K562 (cell line): ENCODE measurements around the gene TMEM184A. TPM values are rescaled to one million over a fixed set of nuclear protein-coding genes. Genes with fewer than 3 reads are reported as not detected.

Experiments used
- ARHGAP35 ChIP-seq: fragments of 450-650 bp; IDR thresholded peaks from 2 replicates; pipeline ENCODE4 v1.6.1; 2018; ENCODE audit not compliant: partially characterized antibody
- ATF7 ChIP-seq: fragments of 450-650 bp; IDR thresholded peaks from 2 replicates; pipeline ENCODE4 v1.7.1; 2014; ENCODE audit warnings: mild to moderate bottlenecking, moderate library complexity
- CBX5 ChIP-seq: IDR thresholded peaks from 2 replicates; pipeline ENCODE4 v1.6.1; 2014; ENCODE audit warnings: low read depth, borderline replicate concordance
- EP400 ChIP-seq: fragments of 450-650 bp; IDR thresholded peaks from 2 replicates; pipeline ENCODE4 v1.6.1; 2017; ENCODE audit warnings: antibody characterized with exemption, mild to moderate bottlenecking, moderate library complexity
- EZH2 ChIP-seq: IDR thresholded peaks from 2 replicates; pipeline ENCODE4 v1.6.1; 2012; ENCODE audit warnings: low read depth, mild to moderate bottlenecking, inconsistent platforms, low read length, borderline replicate concordance
- FOSL1 ChIP-seq: fragments of 200-800 bp; sonication (Bioruptor generic); conservative IDR thresholded peaks from 2 replicates; pipeline ENCODE4 v1.6.1; 2016; ENCODE audit warnings: missing genetic modification characterization, missing compliant biosample characterization
- GATAD2B ChIP-seq: fragments of 450-650 bp; IDR thresholded peaks from 2 replicates; pipeline ENCODE4 v1.6.1; 2017; ENCODE audit warnings: mild to moderate bottlenecking, borderline replicate concordance
- KDM2B ChIP-seq: fragments of 250-450 bp; sonication (Bioruptor Pico); IDR thresholded peaks from 2 replicates; pipeline ENCODE4 v1.8.0; 2021; ENCODE audit warnings: mild to moderate bottlenecking, moderate library complexity
- L3MBTL2 ChIP-seq: fragments of 450-650 bp; IDR thresholded peaks from 2 replicates; pipeline ENCODE4 v1.6.1; 2016; ENCODE audit warnings: mild to moderate bottlenecking, moderate library complexity
- MXI1 ChIP-seq: IDR thresholded peaks from 2 replicates; pipeline ENCODE4 v1.6.1; 2011; ENCODE audit warnings: low read depth, mild to moderate bottlenecking, improper control_type of control experiment, low read length
- NONO ChIP-seq, 2 experiments: fragments of 200-400 bp in 1 of 2; fragments of 450-650 bp in 1 of 2; formaldehyde crosslinking in 1 of 2; IDR thresholded peaks; 2 replicates each; pipeline ENCODE4 v1.6.1; 2017; ENCODE audit warnings: low read depth in 2 of 2, mild to moderate bottlenecking in 2 of 2, moderate library complexity in 2 of 2, low read length in 1 of 2
- POLR2AphosphoS5 ChIP-seq: IDR thresholded peaks from 2 replicates; pipeline ENCODE4 v1.6.1; 2011; ENCODE audit warnings: mild to moderate bottlenecking, low read depth, low read length, moderate library complexity; ENCODE audit not compliant: control insufficient read depth, insufficient read depth
- PRPF4 ChIP-seq: fragments of 200-400 bp; formaldehyde crosslinking; IDR thresholded peaks from one replicate; pipeline ENCODE4 v1.6.1; 2017; ENCODE audit warnings: low read length, low read depth, mild to moderate bottlenecking; ENCODE audit not compliant: insufficient read depth, poor library complexity, severe bottlenecking
- THRAP3 ChIP-seq: fragments of 450-650 bp; IDR thresholded peaks from 2 replicates; pipeline ENCODE4 v1.6.1; 2016; ENCODE audit warnings: mild to moderate bottlenecking, inconsistent platforms, borderline replicate concordance
- ZBED1 ChIP-seq: IDR thresholded peaks from 2 replicates; pipeline ENCODE4 v1.6.1; 2014
- ZNF408 ChIP-seq: fragments of 250-450 bp; sonication (Bioruptor Pico); IDR thresholded peaks from 2 replicates; pipeline ENCODE4 v1.4.0; 2020; ENCODE audit warnings: low read depth, mild to moderate bottlenecking, moderate library complexity
- ZNF57 ChIP-seq: fragments of 450-650 bp; formaldehyde crosslinking; IDR thresholded peaks from 2 replicates; pipeline ENCODE4 v1.4.0; 2020; ENCODE audit warnings: mild to moderate bottlenecking, moderate library complexity
- ZNF668 ChIP-seq: fragments of 250-450 bp; sonication (Bioruptor Pico); IDR thresholded peaks from 2 replicates; pipeline ENCODE4 v1.8.0; 2022; ENCODE audit warnings: mild to moderate bottlenecking, inconsistent platforms
- ZNF780A ChIP-seq: fragments of 250-450 bp; sonication (Bioruptor Pico); IDR thresholded peaks from 2 replicates; pipeline ENCODE4 v1.5.0; 2021; ENCODE audit warnings: mild to moderate bottlenecking
- polyA plus RNA-seq, 8 experiments: library from polyadenylated mRNA; depleted of rRNA in 4 of 8; stranded (reverse) in 5 of 8; unstranded in 3 of 8; fragments of >200 nt; fragmentation: Nextera tagmentation in 2 of 8; fragmentation: Illumina TruSeq in 1 of 8; extraction: Ambion mirVana in 2 of 8; extraction: Trizol in 1 of 8; gene quantifications; 2 replicates each; pipeline versions ENCODE4 v1.2.1 to v1.2.3, GENCODE V29; 2011 to 2014; ENCODE audit warnings: inconsistent platforms in 1 of 8, missing spikeins in 1 of 8
- total RNA-seq, 7 experiments: library from RNA; depleted of rRNA in 6 of 7; stranded (reverse); fragments of >200 nt in 6 of 7; fragmentation: Illumina TruSeq in 2 of 7; extraction: Trizol in 2 of 7; gene quantifications; 2 replicates each; pipeline versions ENCODE4 v1.2.1 to v1.2.3, GENCODE V29; 2011 to 2021; ENCODE audit warnings: low replicate concordance in 1 of 7
- TF ChIP-seq, protein P1 (sequence below): sonication (generic); formaldehyde crosslinking; IDR thresholded peaks from 2 replicates; pipeline ENCODE4 v1.9.0; 2022; ENCODE audit warnings: mild to moderate bottlenecking, missing genetic modification reagents
- TF ChIP-seq, protein P2 (sequence below), 2 experiments: fragments of 200-800 bp in 1 of 2; sonication (Bioruptor generic) in 1 of 2; sonication (generic) in 1 of 2; formaldehyde crosslinking in 1 of 2; IDR thresholded peaks in 1 of 2; conservative IDR thresholded peaks in 1 of 2; 2 replicates each; pipeline versions ENCODE4 v1.5.0 to v1.6.1; 2016 to 2020; ENCODE audit warnings: missing compliant biosample characterization in 1 of 2, missing genetic modification characterization in 1 of 2, missing genetic modification reagents in 1 of 2
- TF ChIP-seq, protein P3 (sequence below): sonication (generic); formaldehyde crosslinking; IDR thresholded peaks from 2 replicates; pipeline ENCODE4 v1.8.1; 2022; ENCODE audit warnings: missing genetic modification reagents
- TF ChIP-seq, protein P4 (sequence below), 3 experiments: fragments of 200-800 bp in 1 of 3; fragments of 250-450 bp in 1 of 3; fragments of 450-650 bp in 1 of 3; sonication (Bioruptor Pico) in 1 of 3; sonication (Bioruptor generic) in 1 of 3; formaldehyde crosslinking in 1 of 3; IDR thresholded peaks; 2 replicates each; pipeline versions ENCODE4 v1.6.1 to v1.8.0; 2016 to 2022; ENCODE audit warnings: mild to moderate bottlenecking in 2 of 3, missing genetic modification characterization in 2 of 3, missing compliant biosample characterization in 1 of 3, moderate library complexity in 1 of 3

Gene TMEM184A
- total and polyA plus RNA-seq, 9 of the 15 experiments (the other 6 are each of a cell fraction or from before 2014, with no cell fraction given) = 0.10 to 0.18 (median 0.11) TPM; not detected in 6

DNA sequence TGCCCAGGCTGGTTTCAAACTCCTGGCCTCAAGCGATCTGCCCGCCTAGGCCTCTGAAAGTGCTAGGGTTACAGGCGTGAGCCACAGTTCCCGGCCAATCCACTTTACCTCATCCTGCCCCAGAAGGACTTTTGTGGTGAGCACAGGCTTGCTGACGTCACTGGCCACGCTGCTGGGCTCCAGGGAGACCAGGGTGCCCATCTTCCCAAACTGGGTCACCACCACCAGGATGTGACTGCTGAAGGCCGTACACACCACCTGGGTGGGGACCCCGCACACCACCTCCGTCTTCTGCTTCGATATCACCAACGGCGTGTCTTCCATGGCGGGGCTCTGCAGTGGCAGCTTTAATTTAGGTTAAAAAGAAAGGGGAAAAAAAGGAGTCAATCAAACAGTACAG, 13.0 kb upstream of the TMEM184A start (continued):
- TF ChIP-seq, protein P1, sequence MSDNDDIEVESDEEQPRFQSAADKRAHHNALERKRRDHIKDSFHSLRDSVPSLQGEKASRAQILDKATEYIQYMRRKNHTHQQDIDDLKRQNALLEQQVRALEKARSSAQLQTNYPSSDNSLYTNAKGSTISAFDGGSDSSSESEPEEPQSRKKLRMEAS (CRISPR knock-in tag) = peak; percentile 57
- TF ChIP-seq MXI1 (no peak), GATAD2B (no peak), ZNF668 (no peak), NONO (IDR thresholded peaks at IDR 0.05; ENCODE audit: low read depth in 2 of 2, low read length in 1 of 2) (no peak), KDM2B (CRISPR knock-in tag) (no peak), ZBED1 (no peak), ZNF57 (CRISPR knock-in tag) (no peak), FOSL1 (tag) (no peak), ATF7 (peak; percentile 67; the same call in 1 of the 2 replicates), ZNF408 (CRISPR knock-in tag) (no peak), EP400 (0 out of 2 replicates have a peak, but pooled peaks have one; percentile 11), PRPF4 (no peak), THRAP3 (no peak), EZH2 (no peak), ZNF780A (CRISPR knock-in tag) (no peak), ARHGAP35 (no peak), CBX5 (no peak), L3MBTL2 (peak; percentile 27; the same call in 1 of the 2 replicates), POLR2AphosphoS5 (0 out of 2 replicates have a peak, but pooled peaks have one; percentile 24)
- TF ChIP-seq, protein P2, sequence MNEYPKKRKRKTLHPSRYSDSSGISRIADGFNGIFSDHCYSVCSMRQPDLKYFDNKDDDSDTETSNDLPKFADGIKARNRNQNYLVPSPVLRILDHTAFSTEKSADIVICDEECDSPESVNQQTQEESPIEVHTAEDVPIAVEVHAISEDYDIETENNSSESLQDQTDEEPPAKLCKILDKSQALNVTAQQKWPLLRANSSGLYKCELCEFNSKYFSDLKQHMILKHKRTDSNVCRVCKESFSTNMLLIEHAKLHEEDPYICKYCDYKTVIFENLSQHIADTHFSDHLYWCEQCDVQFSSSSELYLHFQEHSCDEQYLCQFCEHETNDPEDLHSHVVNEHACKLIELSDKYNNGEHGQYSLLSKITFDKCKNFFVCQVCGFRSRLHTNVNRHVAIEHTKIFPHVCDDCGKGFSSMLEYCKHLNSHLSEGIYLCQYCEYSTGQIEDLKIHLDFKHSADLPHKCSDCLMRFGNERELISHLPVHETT (CRISPR knock-in tag; conservative IDR thresholded peaks at IDR 0.05 in 1 of 2, IDR thresholded peaks at IDR 0.05 in 1 of 2) = no peak
- TF ChIP-seq, protein P3, sequence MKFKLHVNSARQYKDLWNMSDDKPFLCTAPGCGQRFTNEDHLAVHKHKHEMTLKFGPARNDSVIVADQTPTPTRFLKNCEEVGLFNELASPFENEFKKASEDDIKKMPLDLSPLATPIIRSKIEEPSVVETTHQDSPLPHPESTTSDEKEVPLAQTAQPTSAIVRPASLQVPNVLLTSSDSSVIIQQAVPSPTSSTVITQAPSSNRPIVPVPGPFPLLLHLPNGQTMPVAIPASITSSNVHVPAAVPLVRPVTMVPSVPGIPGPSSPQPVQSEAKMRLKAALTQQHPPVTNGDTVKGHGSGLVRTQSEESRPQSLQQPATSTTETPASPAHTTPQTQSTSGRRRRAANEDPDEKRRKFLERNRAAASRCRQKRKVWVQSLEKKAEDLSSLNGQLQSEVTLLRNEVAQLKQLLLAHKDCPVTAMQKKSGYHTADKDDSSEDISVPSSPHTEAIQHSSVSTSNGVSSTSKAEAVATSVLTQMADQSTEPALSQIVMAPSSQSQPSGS (CRISPR knock-in tag) = no peak
- TF ChIP-seq, protein P4, sequence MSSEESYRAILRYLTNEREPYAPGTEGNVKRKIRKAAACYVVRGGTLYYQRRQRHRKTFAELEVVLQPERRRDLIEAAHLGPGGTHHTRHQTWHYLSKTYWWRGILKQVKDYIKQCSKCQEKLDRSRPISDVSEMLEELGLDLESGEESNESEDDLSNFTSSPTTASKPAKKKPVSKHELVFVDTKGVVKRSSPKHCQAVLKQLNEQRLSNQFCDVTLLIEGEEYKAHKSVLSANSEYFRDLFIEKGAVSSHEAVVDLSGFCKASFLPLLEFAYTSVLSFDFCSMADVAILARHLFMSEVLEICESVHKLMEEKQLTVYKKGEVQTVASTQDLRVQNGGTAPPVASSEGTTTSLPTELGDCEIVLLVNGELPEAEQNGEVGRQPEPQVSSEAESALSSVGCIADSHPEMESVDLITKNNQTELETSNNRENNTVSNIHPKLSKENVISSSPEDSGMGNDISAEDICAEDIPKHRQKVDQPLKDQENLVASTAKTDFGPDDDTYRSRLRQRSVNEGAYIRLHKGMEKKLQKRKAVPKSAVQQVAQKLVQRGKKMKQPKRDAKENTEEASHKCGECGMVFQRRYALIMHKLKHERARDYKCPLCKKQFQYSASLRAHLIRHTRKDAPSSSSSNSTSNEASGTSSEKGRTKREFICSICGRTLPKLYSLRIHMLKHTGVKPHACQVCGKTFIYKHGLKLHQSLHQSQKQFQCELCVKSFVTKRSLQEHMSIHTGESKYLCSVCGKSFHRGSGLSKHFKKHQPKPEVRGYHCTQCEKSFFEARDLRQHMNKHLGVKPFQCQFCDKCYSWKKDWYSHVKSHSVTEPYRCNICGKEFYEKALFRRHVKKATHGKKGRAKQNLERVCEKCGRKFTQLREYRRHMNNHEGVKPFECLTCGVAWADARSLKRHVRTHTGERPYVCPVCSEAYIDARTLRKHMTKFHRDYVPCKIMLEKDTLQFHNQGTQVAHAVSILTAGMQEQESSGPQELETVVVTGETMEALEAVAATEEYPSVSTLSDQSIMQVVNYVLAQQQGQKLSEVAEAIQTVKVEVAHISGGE (CRISPR knock-in tag; IDR thresholded peaks at IDR 0.05) = no peak
